Naive B cell (primary cell): Measurements from ENCODE around the gene HIBCH. TPM values are rescaled to one million over a fixed set of nuclear protein-coding genes. Genes with fewer than 3 reads are reported as not detected.
"Not testable (repeated sequence)": the region's sequence is repeated elsewhere in the genome, so short reads cannot be mapped to it uniquely, and the experiment has no call there.

Experiments
- ATAC-seq, 2 donors: fragments of 150-1000 bp; cut with Tn5 transposase; 2 replicates each; pipeline ENCODE4 v1.10.0; 2021; ENCODE audit warnings: low read depth in 2 of 2, mild to moderate bottlenecking in 2 of 2, moderate library complexity in 2 of 2
- DNase-seq: peaks from one replicate; pipeline ENCODE4 v3.0.0; 2022
- H3K27ac Mint-ChIP-seq, 6 donors: one replicate each; pipeline ENCODE4 v1.8.0; 2020 to 2022; ENCODE audit warnings: mild to moderate bottlenecking in 6 of 6, mixed read lengths in 6 of 6, moderate library complexity in 5 of 6, inconsistent platforms in 2 of 6
- H3K27me3 Mint-ChIP-seq, 3 donors: one replicate each; pipeline ENCODE4 v1.8.0; 2021 to 2022; ENCODE audit warnings: mixed read lengths in 3 of 3, mild to moderate bottlenecking in 1 of 3
- H3K36me3 Mint-ChIP-seq, 2 donors: one replicate each; pipeline ENCODE4 v1.8.0; 2020 to 2022; ENCODE audit warnings: mixed read lengths in 2 of 2, inconsistent platforms in 1 of 2, mild to moderate bottlenecking in 1 of 2
- H3K4me1 Mint-ChIP-seq, 3 donors: one replicate each; pipeline ENCODE4 v1.8.0; 2020 to 2022; ENCODE audit warnings: mixed read lengths in 3 of 3, inconsistent platforms in 1 of 3, mild to moderate bottlenecking in 1 of 3, moderate library complexity in 1 of 3
- H3K4me3 Mint-ChIP-seq, 8 donors: one replicate each; pipeline ENCODE4 v1.8.0; 2020 to 2022; ENCODE audit warnings: mild to moderate bottlenecking in 8 of 8, mixed read lengths in 8 of 8, moderate library complexity in 8 of 8, inconsistent platforms in 2 of 8
- H3K9me3 Mint-ChIP-seq, 7 donors: one replicate each; pipeline ENCODE4 v1.8.0; 2020 to 2022; ENCODE audit warnings: mixed read lengths in 7 of 7, mild to moderate bottlenecking in 5 of 7, inconsistent platforms in 2 of 7, moderate library complexity in 1 of 7
- polyA plus RNA-seq, 6 donors: library from polyadenylated mRNA; unstranded; fragments of 300-500 nt; fragmentation: Illumina TruSeq; gene quantifications; one replicate each; pipeline ENCODE4 v1.2.3, GENCODE V29; 2021; ENCODE audit warnings: low read depth in 6 of 6

The HIBCH gene
- polyA plus RNA-seq, 6 donors from 2014 or later, result 11.6 to 31.7 (median 22.4) TPM

DNA sequence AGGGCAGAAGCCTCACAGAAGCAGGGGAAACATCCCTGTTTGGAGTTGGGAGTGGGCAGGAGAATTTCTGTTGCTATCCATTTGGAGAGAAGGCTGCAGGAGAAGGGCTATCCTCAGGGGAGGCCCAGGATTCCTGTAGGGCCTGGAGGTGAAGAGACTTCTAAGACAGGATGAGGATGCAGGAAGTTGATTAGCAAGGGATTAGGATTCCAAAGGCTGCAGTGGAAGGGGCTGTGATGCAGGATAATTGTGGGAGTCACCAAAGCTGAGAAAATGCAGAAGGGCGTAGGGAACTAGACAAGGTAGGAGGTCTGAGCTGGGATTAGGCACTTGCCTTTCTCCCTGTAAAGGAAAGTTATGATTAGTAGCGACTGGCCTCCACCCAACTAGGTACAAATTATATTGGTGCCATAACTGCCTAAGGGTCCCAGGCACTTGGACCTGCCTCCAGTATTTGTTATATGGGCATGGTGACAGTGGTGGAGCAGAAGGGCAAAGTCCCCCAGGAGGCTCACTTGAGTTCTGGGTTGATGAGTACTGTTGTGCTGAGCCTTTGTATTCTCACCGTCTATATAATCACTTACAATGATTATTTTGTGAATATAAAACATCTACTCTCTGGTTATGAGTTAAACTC is 160.7 kb downstream of the HIBCH start:
- Mint-ChIP-seq H3K9me3 (no peaks in the 10 kb centered on the region), H3K4me3 (peak overlapping the region in 1 of 8 donors; percentile 4), H3K27me3 (peaks cover 0 to 7% (median 0%) of the 10 kb centered on the region in 3 donors), H3K27ac (no peak overlapping the region), H3K4me1 (peaks cover 0 to 5% (median 0%) of the 10 kb centered on the region in 3 donors), H3K36me3 (no peaks in the 10 kb centered on the region)
- no peak for DNase-seq
- no peak for ATAC-seq

DNA sequence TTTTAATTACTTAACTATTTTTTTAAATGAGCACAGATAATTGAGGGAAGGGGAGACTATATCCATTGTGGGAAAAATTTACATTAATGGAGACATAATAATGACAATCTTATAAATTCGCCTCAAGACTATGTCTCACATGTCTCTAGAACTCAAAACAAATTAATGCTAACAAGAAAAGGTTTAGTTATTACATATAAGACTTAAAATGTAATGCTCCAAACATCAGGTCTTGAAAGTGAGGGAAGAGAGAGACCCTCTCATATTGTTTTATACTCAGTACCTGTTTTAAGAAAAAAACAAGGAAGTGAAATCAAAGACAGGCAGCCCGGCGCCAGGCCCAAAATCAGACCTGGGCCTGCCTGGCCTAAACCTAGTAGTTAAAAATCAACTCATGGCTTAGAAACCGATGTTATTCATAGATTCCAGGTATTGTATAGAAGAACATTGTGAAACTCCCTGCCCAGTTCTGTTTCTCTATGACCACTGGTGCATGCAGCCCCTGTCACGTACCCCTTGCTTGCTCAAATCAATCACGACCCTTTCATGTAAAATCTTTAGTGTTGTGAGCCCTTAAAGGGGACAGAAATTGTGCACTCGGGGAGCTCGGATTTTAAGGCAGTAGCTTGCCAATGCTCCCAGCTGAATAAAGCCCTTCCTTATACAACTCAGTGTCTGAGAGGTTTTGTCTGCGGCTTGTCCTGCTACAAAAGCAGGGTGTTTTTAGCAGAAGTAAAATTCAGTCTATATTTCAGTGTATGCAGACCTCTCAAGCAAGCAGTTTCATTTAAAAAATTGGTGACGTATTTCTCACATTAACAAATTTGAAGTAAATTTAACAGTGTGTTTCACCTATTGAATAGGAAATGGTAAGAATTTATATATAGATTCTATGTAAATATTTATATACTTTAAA is 161.8 kb downstream of the HIBCH start:
- not testable (repeated sequence) for H3K4me1 Mint-ChIP-seq, H3K36me3 Mint-ChIP-seq, ATAC-seq, H3K27me3 Mint-ChIP-seq, DNase-seq, H3K4me3 Mint-ChIP-seq, H3K9me3 Mint-ChIP-seq
- H3K27ac Mint-ChIP-seq, result peak overlapping the region in 3 of 6 donors; percentile 60 to 72 (median 71)

DNA sequence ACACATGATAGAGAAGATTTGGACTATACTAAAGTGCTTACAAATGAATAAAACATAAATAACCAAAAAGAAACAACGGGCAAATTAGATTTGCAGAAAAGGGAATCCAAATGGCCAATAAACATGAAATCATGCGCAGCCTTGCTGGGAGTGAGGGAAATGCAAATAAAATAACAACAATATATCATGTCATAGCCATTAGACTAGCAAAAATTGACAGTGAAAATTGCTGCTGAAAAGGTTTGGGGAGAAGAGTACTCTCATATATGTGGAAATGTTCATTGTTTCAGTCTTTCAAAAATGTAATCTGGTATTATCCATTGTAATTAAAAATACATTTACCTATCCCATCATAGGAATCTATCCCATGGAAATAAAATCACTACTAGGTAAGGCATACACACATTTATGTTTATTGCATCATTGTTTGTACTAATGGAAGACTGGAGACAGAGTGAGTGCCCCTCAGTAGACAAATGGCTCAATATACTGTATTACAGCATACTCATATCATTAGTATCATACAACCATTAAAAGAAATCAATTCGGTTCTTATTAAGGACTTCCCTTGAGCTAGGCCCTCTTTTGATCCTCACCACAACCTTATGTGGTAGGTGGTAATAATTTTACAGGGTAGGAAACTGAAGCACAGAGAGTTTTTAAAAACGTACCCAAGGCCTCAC is 163.0 kb downstream of the HIBCH start:
- Mint-ChIP-seq H3K27me3 (peaks cover 0 to 7% (median 0%) of the 10 kb centered on the region in 3 donors), H3K4me3 (no peak overlapping the region), H3K36me3 (no peaks in the 10 kb centered on the region), H3K27ac (peak overlapping the region in 1 of 6 donors; percentile 59), H3K9me3 (no peaks in the 10 kb centered on the region), H3K4me1 (peaks cover 0 to 5% (median 0%) of the 10 kb centered on the region in 3 donors)
- ATAC-seq, result no peak
- DNase-seq, result no peak

Other genes starting within 250 kb of the HIBCH start
- gene INPP1, start 23.8 kb upstream of the HIBCH start, polyA plus RNA-seq, result 1 to 10 TPM in 5 of 6 donors, not detected in 1; 1.3 to 4.4 (median 3.4) TPM
- gene MFSD6, start 88.5 kb upstream of the HIBCH start, polyA plus RNA-seq, result 10 to 100 TPM in 4 of 6 donors, 1 to 10 TPM in 2; 2.0 to 16.7 (median 12.0) TPM
- 10 to 100 TPM in 1 of 6 donors, 1 to 10 TPM in 5; 7.1 to 18.5 (median 9.4) TPM for gene NEMP2, start 214.9 kb upstream of the HIBCH start, polyA plus RNA-seq